Heart right ventricle (tissue), 16 donors: ENCODE results near the gene ARHGEF17. TPM values are rescaled to one million over a fixed set of nuclear protein-coding genes. Genes with fewer than 3 reads are reported as not detected.

Source experiments
- ATAC-seq, 8 donors: fragments of 200-7000 bp; cut with Tn5 transposase; one replicate each; pipeline ENCODE4 v1.9.1; 2020; ENCODE audit warnings: mild to moderate bottlenecking in 8 of 8, moderate library complexity in 8 of 8, moderate number of reproducible peaks in 1 of 8
- DNase-seq, 2 donors: peaks; one replicate each; pipeline ENCODE4 v3.0.0-alpha.2; 2020
- H3K27ac ChIP-seq, 10 donors: fragments of 200-600 bp; sonication (generic) in 2 of 10; one replicate each; pipeline versions ENCODE4 v1.5.0 to v1.8.0; 2020 to 2022; ENCODE audit warnings: mild to moderate bottlenecking in 3 of 10
- H3K27me3 ChIP-seq, 7 donors: fragments of 200-600 bp; one replicate each; pipeline ENCODE4 v1.8.0; 2021 to 2022; ENCODE audit warnings: mild to moderate bottlenecking in 2 of 7
- H3K36me3 ChIP-seq, 9 donors: fragments of 200-600 bp; sonication (generic) in 1 of 9; one replicate each; pipeline versions ENCODE4 v1.5.0 to v1.8.0; 2020 to 2022; ENCODE audit warnings: mild to moderate bottlenecking in 2 of 9
- H3K4me1 ChIP-seq, 9 donors: fragments of 200-600 bp; sonication (generic) in 1 of 9; one replicate each; pipeline versions ENCODE4 v1.5.0 to v1.8.0; 2020 to 2022; ENCODE audit warnings: mild to moderate bottlenecking in 4 of 9
- H3K4me3 ChIP-seq, 10 donors: fragments of 200-600 bp; sonication (generic) in 2 of 10; one replicate each; pipeline versions ENCODE4 v1.5.0 to v1.8.0; 2020 to 2022; ENCODE audit warnings: mild to moderate bottlenecking in 7 of 10, moderate library complexity in 2 of 10
- H3K9me3 ChIP-seq, 11 donors: fragments of 200-600 bp in 10 of 11; sonication (generic) in 2 of 11; one replicate each; pipeline versions ENCODE4 v1.5.0 to v1.8.0; 2013 to 2022; ENCODE audit warnings: mild to moderate bottlenecking in 2 of 11, control low read depth in 1 of 11, moderate library complexity in 1 of 11
- CTCF ChIP-seq, 9 donors: fragments of 200-600 bp; sonication (generic) in 2 of 9; IDR thresholded peaks; one replicate each; pipeline versions ENCODE4 v1.5.0 to v1.8.0; 2021 to 2022; ENCODE audit warnings: antibody characterized with exemption in 9 of 9, mild to moderate bottlenecking in 5 of 9, moderate library complexity in 1 of 9
- WGBS, 2 donors: extraction: QIAGEN DNeasy Blood & Tissue Kit; methylation state at CpG; one replicate each; pipeline ENCODE4 v1.1.7; 2013; ENCODE audit warnings: inconsistent platforms in 1 of 2; 5-methylcytosine and 5-hydroxymethylcytosine counted together
- intact Hi-C, 10 donors: fragments of 100-400 bp; cut with DNase I; formaldehyde crosslinking; loops; one replicate each; pipeline versions ENCODE4 v1.11.1 to v1.14.2; 2022
- polyA plus RNA-seq, 2 donors: library from polyadenylated mRNA; stranded (reverse); fragments of 200-250 nt; gene quantifications; one replicate each; pipeline ENCODE4 v1.2.3, GENCODE V29; 2013
- total RNA-seq, 10 donors: library from RNA; stranded (reverse); fragmentation: NEBNext Ultra II Directional in 3 of 10; extraction: Animal tissue kit (Norgen Biotek cat#: 25700) in 3 of 10; gene quantifications; one replicate each; pipeline versions ENCODE4 v1.2.1 to v1.2.4, GENCODE V29; 2021 to 2023
- donor health status: Arrhythmogenic right ventricular cardiomyopathy.
- donor health status: ischemic (EF 13 %, LVEDD 7.1; RV severe dilation, severe dysfunction).
- donor health status: healthy with polysubstance abuse.
- donor health status: DM: no; HTN: yes; CAD: no.
- donor health status: DM: no; HTN: no; CAD: no.
- donor health status: ischemic (EF 25% LVEDD 6.9; RV normal size, moderate dysfunction).
- donor health status: ischemic (EF 25% LVEDD 5.7; RV mildly dilated, moderate dysfunction).
- donor health status: healthy.
- donor health status: DM: yes; HTN: yes; CAD: no.
- donor health status: Ischemic cardiomyopathy.
- donor health status: ischemic (EF 35%, LVEDD 5.7; RV mildly dilated, moderate dysfunction).
- donor health status: nonischemic (EF 11% LVEDD 7.7; RV severe dilation, severe dysfunction).
- donor health status: DM: yes; HTN: yes; CAD: no.
- donor health status: PGD.
- donor health status: ischemic (EF 29% LVEDD 5.4; RV normal size, mild dysfunction).
- donor health status: nonischemic (EF 23%, LVEDD 6.1; RV moderate dilation, normal function).

Gene ARHGEF17
- total and polyA plus RNA-seq, 12 donors, result 38.6 to 67.4 (median 51.2) TPM

- H3K4me3 ChIP-seq, result peak overlapping the region in 5 of 10 donors; percentile 8 to 87 (median 27)
- peak overlapping the region; percentile 69 to 100 (median 98) for H3K27ac ChIP-seq
- DNase-seq (no peak), ATAC-seq (no peak)
- intact Hi-C loops, result no loop called here
- H3K27me3 ChIP-seq, result no peaks in the 10 kb centered on the region
- no peak for TF ChIP-seq CTCF (IDR thresholded peaks at IDR 0.05)
- H3K36me3 ChIP-seq, result peaks cover 0 to 13% (median 0%) of the 10 kb centered on the region in 9 donors
- WGBS, 2 donors, result 40 to 65% methylated on average over 1 of the region's 1 CpG
- peaks cover 53 to 100% (median 99%) of the 10 kb centered on the region in 9 donors for H3K4me1 ChIP-seq
- no peaks in the 10 kb centered on the region for H3K9me3 ChIP-seq
Observed at GRCh38 chr11:73316422-73316821, 8.3 kb downstream of the ARHGEF17 start.

- WGBS, 2 donors, result 33 to 45% methylated on average over 4 of the region's 4 CpGs
- H3K4me3 ChIP-seq, result peak overlapping the region in 5 of 10 donors; percentile 10 to 27 (median 17)
- H3K27me3 ChIP-seq, result no peaks in the 10 kb centered on the region
- DNase-seq (peak; percentile 81 to 86), ATAC-seq (peak; percentile 30 to 79 (median 66))
- peaks cover 62 to 100% (median 99%) of the 10 kb centered on the region in 9 donors for H3K4me1 ChIP-seq
- H3K27ac ChIP-seq, result peak overlapping the region; percentile 69 to 100 (median 98)
- H3K36me3 ChIP-seq, result peaks cover 0 to 11% (median 0%) of the 10 kb centered on the region in 9 donors
- TF ChIP-seq CTCF (IDR thresholded peaks at IDR 0.05), result no peak
- H3K9me3 ChIP-seq, result no peaks in the 10 kb centered on the region
- intact Hi-C loops, result no loop called here
Observed at GRCh38 chr11:73317373-73317772, 9.3 kb downstream of the ARHGEF17 start.

GRCh38 chr11:73317803-73318202 lies 9.7 kb downstream of the ARHGEF17 start:
- TF ChIP-seq CTCF (IDR thresholded peaks at IDR 0.05), result no peak
- Histone ChIP-seq H3K9me3 (no peaks in the 10 kb centered on the region), H3K27ac (peak overlapping the region; percentile 69 to 100 (median 98)), H3K4me3 (peak overlapping the region in 2 of 10 donors; percentile 10 to 24), H3K36me3 (peaks cover 0 to 11% (median 0%) of the 10 kb centered on the region in 9 donors), H3K27me3 (no peaks in the 10 kb centered on the region), H3K4me1 (peaks cover 67 to 100% (median 99%) of the 10 kb centered on the region in 9 donors)
- ATAC-seq (peak in 5 of 8 donors; percentile 2 to 11 (median 3)), DNase-seq (no peak)
- 56 to 66% methylated on average over 3 of the region's 3 CpGs for WGBS, 2 donors
- intact Hi-C loops, result no loop called here

- H3K4me1 ChIP-seq, result peaks cover 71 to 100% (median 99%) of the 10 kb centered on the region in 9 donors
- no peaks in the 10 kb centered on the region for H3K9me3 ChIP-seq
- no peak for DNase-seq
- intact Hi-C loops, result no loop called here
- no peak for ATAC-seq
- H3K36me3 ChIP-seq, result peaks cover 0 to 11% (median 0%) of the 10 kb centered on the region in 9 donors
- 51 to 63% methylated on average over 8 of the region's 8 CpGs for WGBS, 2 donors
- H3K4me3 ChIP-seq, result no peak overlapping the region
- no peaks in the 10 kb centered on the region for H3K27me3 ChIP-seq
- H3K27ac ChIP-seq, result peak overlapping the region; percentile 69 to 100 (median 98)
- no peak for TF ChIP-seq CTCF (IDR thresholded peaks at IDR 0.05)
Observed at GRCh38 chr11:73318501-73319011, 10.5 kb downstream of the ARHGEF17 start.
